GM23338 (cell line): Measurements from ENCODE around the gene MACF1.

Experiments used
- CREB1 ChIP-seq: fragments of 250-450 bp; sonication (Bioruptor Pico); IDR thresholded peaks from 2 replicates; pipeline ENCODE4 v1.5.0; 2020; ENCODE audit warnings: low read depth, mild to moderate bottlenecking, moderate library complexity
- EZH2 ChIP-seq: fragments of 200-600 bp; sonication (generic); IDR thresholded peaks from one replicate; pipeline ENCODE4 v1.8.0; 2017; ENCODE audit warnings: antibody characterized with exemption, mild to moderate bottlenecking, low read depth; ENCODE audit not compliant: unreplicated experiment
- EZH2phosphoT487 ChIP-seq: fragments of 200-600 bp; sonication (generic); IDR thresholded peaks from one replicate; pipeline ENCODE4 v1.8.1; 2018; ENCODE audit warnings: antibody characterized with exemption; ENCODE audit not compliant: unreplicated experiment
- JUNB ChIP-seq: IDR thresholded peaks from one replicate; pipeline ENCODE4 v1.6.1; 2016; ENCODE audit warnings: antibody characterized with exemption; ENCODE audit not compliant: unreplicated experiment
- POLR2AphosphoS5 ChIP-seq: IDR thresholded peaks from 2 replicates; pipeline ENCODE4 v1.6.1; 2016; ENCODE audit warnings: antibody characterized with exemption, low read depth
- ZNF114 ChIP-seq: fragments of 250-450 bp; sonication (Bioruptor Pico); IDR thresholded peaks from 2 replicates; pipeline ENCODE4 v1.5.0; 2020; ENCODE audit warnings: mild to moderate bottlenecking, moderate library complexity
- ZNF331 ChIP-seq: fragments of 250-450 bp; sonication (Bioruptor Pico); IDR thresholded peaks from 2 replicates; pipeline ENCODE4 v1.5.0; 2020; ENCODE audit warnings: low read depth, mild to moderate bottlenecking, moderate library complexity
- TF ChIP-seq, protein P1 (sequence below), 2 experiments: fragments of 200-600 bp in 1 of 2; sonication (generic) in 1 of 2; conservative IDR thresholded peaks; 2 replicates each; pipeline versions ENCODE4 v1.5.1 to v1.6.1; 2016 to 2017; ENCODE audit warnings: antibody characterized with exemption in 2 of 2, low read depth in 2 of 2, mild to moderate bottlenecking in 2 of 2, moderate library complexity in 1 of 2
- TF ChIP-seq, protein P2 (sequence below): IDR thresholded peaks from one replicate; pipeline ENCODE4 v1.6.1; 2018; ENCODE audit warnings: antibody characterized with exemption; ENCODE audit not compliant: unreplicated experiment

DNA sequence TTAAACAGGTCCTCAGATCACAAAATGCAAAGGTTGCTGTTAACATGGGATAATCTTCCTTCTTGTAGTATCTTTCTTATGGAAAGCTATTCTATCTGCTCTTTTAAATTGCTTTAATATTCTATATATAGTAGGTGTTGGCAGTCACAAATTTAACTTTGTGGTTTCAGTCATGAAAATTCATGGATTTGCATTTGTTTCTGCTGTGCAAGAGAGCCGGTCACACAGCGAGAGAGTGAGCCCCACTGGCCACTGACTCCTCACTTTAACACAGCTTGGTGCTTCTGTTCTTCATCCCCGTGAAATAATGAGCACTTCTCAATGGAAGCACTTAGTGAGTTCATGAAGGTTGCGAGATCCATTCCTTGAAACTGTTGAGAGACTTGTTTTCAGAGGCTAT lies 268.8 kb downstream of the MACF1 start:
- TF ChIP-seq, protein P1, sequence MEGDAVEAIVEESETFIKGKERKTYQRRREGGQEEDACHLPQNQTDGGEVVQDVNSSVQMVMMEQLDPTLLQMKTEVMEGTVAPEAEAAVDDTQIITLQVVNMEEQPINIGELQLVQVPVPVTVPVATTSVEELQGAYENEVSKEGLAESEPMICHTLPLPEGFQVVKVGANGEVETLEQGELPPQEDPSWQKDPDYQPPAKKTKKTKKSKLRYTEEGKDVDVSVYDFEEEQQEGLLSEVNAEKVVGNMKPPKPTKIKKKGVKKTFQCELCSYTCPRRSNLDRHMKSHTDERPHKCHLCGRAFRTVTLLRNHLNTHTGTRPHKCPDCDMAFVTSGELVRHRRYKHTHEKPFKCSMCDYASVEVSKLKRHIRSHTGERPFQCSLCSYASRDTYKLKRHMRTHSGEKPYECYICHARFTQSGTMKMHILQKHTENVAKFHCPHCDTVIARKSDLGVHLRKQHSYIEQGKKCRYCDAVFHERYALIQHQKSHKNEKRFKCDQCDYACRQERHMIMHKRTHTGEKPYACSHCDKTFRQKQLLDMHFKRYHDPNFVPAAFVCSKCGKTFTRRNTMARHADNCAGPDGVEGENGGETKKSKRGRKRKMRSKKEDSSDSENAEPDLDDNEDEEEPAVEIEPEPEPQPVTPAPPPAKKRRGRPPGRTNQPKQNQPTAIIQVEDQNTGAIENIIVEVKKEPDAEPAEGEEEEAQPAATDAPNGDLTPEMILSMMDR (conservative IDR thresholded peaks at IDR 0.05; ENCODE audit: low read depth in 2 of 2), result no peak
- TF ChIP-seq, protein P2, sequence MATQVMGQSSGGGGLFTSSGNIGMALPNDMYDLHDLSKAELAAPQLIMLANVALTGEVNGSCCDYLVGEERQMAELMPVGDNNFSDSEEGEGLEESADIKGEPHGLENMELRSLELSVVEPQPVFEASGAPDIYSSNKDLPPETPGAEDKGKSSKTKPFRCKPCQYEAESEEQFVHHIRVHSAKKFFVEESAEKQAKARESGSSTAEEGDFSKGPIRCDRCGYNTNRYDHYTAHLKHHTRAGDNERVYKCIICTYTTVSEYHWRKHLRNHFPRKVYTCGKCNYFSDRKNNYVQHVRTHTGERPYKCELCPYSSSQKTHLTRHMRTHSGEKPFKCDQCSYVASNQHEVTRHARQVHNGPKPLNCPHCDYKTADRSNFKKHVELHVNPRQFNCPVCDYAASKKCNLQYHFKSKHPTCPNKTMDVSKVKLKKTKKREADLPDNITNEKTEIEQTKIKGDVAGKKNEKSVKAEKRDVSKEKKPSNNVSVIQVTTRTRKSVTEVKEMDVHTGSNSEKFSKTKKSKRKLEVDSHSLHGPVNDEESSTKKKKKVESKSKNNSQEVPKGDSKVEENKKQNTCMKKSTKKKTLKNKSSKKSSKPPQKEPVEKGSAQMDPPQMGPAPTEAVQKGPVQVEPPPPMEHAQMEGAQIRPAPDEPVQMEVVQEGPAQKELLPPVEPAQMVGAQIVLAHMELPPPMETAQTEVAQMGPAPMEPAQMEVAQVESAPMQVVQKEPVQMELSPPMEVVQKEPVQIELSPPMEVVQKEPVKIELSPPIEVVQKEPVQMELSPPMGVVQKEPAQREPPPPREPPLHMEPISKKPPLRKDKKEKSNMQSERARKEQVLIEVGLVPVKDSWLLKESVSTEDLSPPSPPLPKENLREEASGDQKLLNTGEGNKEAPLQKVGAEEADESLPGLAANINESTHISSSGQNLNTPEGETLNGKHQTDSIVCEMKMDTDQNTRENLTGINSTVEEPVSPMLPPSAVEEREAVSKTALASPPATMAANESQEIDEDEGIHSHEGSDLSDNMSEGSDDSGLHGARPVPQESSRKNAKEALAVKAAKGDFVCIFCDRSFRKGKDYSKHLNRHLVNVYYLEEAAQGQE, result no peak
- TF ChIP-seq POLR2AphosphoS5 (no peak), JUNB (no peak), CREB1 (CRISPR knock-in tag) (no peak), EZH2phosphoT487 (no peak), ZNF114 (CRISPR knock-in tag) (no peak), EZH2 (no peak), ZNF331 (CRISPR knock-in tag) (no peak)
